ENCODE results near the gene TSPAN3.

TSPAN3 gene

GRCh38 chr15:77031376-77032050, 39.4 kb downstream of the TSPAN3 start:
- TF ChIP-seq MYC (IDR thresholded peaks at IDR 0.05; ENCODE audit: low read depth, low read length), result peak; percentile 12; the same call in 1 of the 2 replicates
- TF ChIP-seq MAX (IDR thresholded peaks at IDR 0.05; ENCODE audit: low read depth, low read length), result peak; percentile 33; the same call in 1 of the 2 replicates
- no peak for TF ChIP-seq POLR2A (IDR thresholded peaks at IDR 0.05; ENCODE audit: extremely low read depth, insufficient read length)
- peak; percentile 29 for TF ChIP-seq CTCF (IDR thresholded peaks at IDR 0.05; ENCODE audit: low read depth, low read length)
- peak; percentile 80 for DNase-seq (ENCODE audit: low read depth)
- no peak overlapping the region for H3K4me3 ChIP-seq (ENCODE audit: low read depth, low read length)

GRCh38 chr15:77030928-77031375, 40.0 kb downstream of the TSPAN3 start:
- TF ChIP-seq POLR2A (IDR thresholded peaks at IDR 0.05; ENCODE audit: extremely low read depth, insufficient read length), result no peak
- TF ChIP-seq CTCF (IDR thresholded peaks at IDR 0.05; ENCODE audit: low read depth, low read length), result no peak
- no peak for TF ChIP-seq MAX (IDR thresholded peaks at IDR 0.05; ENCODE audit: low read depth, low read length)
- no peak for TF ChIP-seq MYC (IDR thresholded peaks at IDR 0.05; ENCODE audit: low read depth, low read length)
- DNase-seq (ENCODE audit: low read depth), result no peak
- H3K4me3 ChIP-seq (ENCODE audit: low read depth, low read length), result no peak overlapping the region

GRCh38 chr15:77030048-77030927, 40.6 kb downstream of the TSPAN3 start:
- DNase-seq (ENCODE audit: low read depth), result peak; percentile 55
- TF ChIP-seq POLR2A (IDR thresholded peaks at IDR 0.05; ENCODE audit: extremely low read depth, insufficient read length) (no peak), MAX (IDR thresholded peaks at IDR 0.05; ENCODE audit: low read depth, low read length) (no peak)
- no peak overlapping the region for H3K4me3 ChIP-seq (ENCODE audit: low read depth, low read length)

GRCh38 chr15:77029166-77030047, 41.5 kb downstream of the TSPAN3 start:
- DNase-seq (ENCODE audit: low read depth), result no peak
- TF ChIP-seq POLR2A (IDR thresholded peaks at IDR 0.05; ENCODE audit: extremely low read depth, insufficient read length), result no peak
- no peak overlapping the region for H3K4me3 ChIP-seq (ENCODE audit: low read depth, low read length)

GRCh38 chr15:77028451-77029165, 42.3 kb downstream of the TSPAN3 start:
- H3K4me3 ChIP-seq (ENCODE audit: low read depth, low read length), result no peak overlapping the region
- no peak for DNase-seq (ENCODE audit: low read depth)
- TF ChIP-seq POLR2A (IDR thresholded peaks at IDR 0.05; ENCODE audit: extremely low read depth, insufficient read length), result no peak
- no peak for TF ChIP-seq CTCF (IDR thresholded peaks at IDR 0.05; ENCODE audit: low read depth, low read length)
- TF ChIP-seq MYC (IDR thresholded peaks at IDR 0.05; ENCODE audit: low read depth, low read length), result no peak
- TF ChIP-seq MAX (IDR thresholded peaks at IDR 0.05; ENCODE audit: low read depth, low read length), result no peak
